Keratinocyte (primary cell): ENCODE results near the gene CCDC83.

ENCODE experiments used
- EZH2 ChIP-seq: IDR thresholded peaks from one replicate; pipeline ENCODE4 v1.6.1; 2012; ENCODE audit warnings: inconsistent platforms, mild to moderate bottlenecking, low read length, moderate library complexity
- TF ChIP-seq, protein P1 (sequence below), 3 experiments: IDR thresholded peaks in 1 of 3; conservative IDR thresholded peaks in 1 of 3; optimal IDR thresholded peaks in 1 of 3; 2 replicates in 2 of 3; 3 replicates in 1 of 3; pipeline versions ENCODE3 to v1.5.1; 2011; ENCODE audit warnings: low read length in 3 of 3, mild to moderate bottlenecking in 3 of 3, moderate library complexity in 2 of 3, control low read depth in 1 of 3, inconsistent platforms in 1 of 3; ENCODE audit not compliant: insufficient read depth in 2 of 3; ENCODE audit errors: extremely low read depth in 1 of 3

DNA sequence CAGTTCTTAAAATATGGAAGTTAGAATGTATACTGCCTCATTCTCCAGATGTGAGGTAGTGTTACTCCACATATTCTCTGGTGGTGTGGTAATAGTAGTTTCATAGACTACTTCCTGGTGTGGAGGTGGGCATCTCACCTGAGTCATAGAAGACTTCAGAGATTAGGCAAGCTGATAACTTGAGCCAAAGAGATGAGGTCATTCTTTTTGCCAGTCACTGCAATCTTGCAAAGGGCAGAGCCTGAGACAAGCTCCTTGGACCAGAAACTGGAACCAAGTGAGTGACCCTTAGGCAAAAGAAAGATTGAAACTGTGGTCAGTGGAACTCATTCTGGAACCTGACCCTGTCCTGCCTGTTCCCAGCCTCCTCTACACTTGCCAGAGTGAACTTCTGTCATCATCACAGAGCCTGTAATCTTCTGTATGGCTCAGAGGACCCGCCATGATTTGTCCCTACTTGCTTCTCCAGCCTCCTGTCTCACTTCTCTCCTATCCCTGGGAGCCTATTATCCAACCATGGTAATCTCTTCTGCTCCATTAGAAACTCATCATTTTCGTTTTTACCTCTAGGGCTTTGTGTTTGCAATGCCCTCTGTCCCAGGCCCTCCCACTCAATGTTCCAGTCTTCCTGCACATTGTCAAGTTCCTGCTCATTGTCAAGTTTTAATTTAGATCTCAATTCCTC is 10.6 kb upstream of the CCDC83 start:
- TF ChIP-seq EZH2 = no peak
- TF ChIP-seq, protein P1, sequence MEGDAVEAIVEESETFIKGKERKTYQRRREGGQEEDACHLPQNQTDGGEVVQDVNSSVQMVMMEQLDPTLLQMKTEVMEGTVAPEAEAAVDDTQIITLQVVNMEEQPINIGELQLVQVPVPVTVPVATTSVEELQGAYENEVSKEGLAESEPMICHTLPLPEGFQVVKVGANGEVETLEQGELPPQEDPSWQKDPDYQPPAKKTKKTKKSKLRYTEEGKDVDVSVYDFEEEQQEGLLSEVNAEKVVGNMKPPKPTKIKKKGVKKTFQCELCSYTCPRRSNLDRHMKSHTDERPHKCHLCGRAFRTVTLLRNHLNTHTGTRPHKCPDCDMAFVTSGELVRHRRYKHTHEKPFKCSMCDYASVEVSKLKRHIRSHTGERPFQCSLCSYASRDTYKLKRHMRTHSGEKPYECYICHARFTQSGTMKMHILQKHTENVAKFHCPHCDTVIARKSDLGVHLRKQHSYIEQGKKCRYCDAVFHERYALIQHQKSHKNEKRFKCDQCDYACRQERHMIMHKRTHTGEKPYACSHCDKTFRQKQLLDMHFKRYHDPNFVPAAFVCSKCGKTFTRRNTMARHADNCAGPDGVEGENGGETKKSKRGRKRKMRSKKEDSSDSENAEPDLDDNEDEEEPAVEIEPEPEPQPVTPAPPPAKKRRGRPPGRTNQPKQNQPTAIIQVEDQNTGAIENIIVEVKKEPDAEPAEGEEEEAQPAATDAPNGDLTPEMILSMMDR (optimal IDR thresholded peaks at IDR 0.05 in 1 of 3, IDR thresholded peaks at IDR 0.05 in 1 of 3, conservative IDR thresholded peaks at IDR 0.05 in 1 of 3; ENCODE audit: extremely low read depth in 1 of 3, insufficient read depth in 2 of 3, low read length in 3 of 3) = no peak
